AG08396 (cell line): ENCODE data around the gene ZNF611.
"Not testable (repeated sequence)": the region's sequence is repeated elsewhere in the genome, so short reads cannot be mapped to it uniquely, and the experiment has no call there.

Experiments
- DNase-seq: peaks from one replicate; pipeline ENCODE4 v3.0.0; 2012; ENCODE audit warnings: low spot score, mixed read lengths

ZNF611 gene

GRCh38 chr19:52681216-52681615 is 53.6 kb downstream of the ZNF611 start:
- not testable (repeated sequence) for DNase-seq

DNA sequence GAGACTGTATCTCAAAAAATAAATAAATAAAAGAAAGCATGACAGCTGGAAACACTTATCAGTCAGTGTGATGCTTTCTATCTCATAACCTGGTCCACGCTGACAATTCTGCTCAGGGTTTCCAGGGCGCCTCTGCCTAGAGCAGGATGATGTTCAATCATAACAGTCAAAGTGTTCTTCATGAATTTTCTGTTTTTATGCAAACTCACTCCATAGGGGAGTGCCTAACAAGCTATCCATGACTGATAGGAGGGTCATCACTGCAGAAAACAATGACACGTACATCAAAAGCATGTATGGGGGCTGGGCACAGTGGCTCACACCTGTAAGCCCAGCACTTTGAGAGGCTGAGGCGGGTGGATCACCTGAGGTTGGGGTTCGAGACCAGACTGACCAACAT is 55.2 kb downstream of the ZNF611 start:
- DNase-seq = peak; percentile 8

DNA sequence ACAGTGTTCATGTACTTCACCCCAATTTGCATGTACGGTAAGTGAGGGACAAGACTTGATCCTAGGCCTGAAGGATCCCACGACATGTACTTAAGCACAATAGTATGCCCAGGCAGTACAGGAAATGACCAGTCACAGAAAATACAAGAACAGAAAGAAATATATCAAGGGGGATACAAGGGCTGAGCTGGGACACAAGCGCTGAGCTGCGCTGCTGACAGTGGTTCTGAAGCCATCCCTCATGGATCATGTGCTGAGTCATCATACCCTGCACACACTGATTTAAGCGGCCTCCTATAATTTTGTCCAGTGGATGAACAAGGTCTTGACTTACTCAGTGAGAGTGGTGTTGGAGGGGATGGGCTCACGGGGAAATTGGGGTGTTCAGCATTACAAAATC is 59.6 kb downstream of the ZNF611 start:
- not testable (repeated sequence) for DNase-seq

DNA sequence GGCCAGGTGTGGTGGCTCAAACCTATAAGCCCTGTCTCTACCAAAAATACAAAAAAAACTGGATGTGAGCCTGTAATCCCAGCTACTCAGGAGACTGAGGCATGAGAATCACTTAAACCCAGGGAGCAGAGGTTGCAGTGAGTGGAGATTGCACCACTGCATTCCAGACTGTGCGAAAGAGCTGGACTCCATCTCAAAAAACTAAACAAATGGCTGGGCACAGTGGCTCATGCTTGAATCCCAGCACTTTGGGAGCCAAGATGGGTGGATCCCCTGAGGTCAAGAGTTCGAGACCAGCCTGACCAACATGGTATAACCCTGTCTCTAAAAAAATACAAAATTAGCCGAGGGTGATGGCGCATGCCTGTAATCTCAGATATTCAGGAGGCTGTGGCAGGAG is 61.8 kb downstream of the ZNF611 start:
- no peak for DNase-seq

GRCh38 chr19:52670046-52670445 is 64.8 kb downstream of the ZNF611 start:
- no peak for DNase-seq

DNA sequence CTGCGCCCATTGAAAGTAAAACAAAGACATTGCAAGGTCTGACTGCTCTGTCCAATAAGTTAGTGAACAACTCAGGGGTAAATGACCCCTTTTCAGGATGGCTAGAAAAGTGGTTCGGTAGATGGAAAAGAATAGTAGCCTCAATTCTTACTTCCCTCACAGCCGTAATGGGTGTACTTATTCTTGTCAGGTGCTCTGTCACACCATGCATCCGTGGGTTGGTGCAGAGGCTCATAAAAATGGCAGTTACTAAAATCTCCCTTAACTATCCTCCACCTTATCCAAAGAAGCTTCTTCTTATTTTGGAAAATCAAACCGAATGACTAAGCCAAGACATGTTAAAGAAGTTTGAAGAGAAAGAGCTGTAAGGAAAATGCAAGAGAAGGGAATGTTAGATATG is 65.3 kb downstream of the ZNF611 start:
- DNase-seq = no peak

GRCh38 chr19:52667972-52668371 is 66.9 kb downstream of the ZNF611 start:
- no peak for DNase-seq

DNA sequence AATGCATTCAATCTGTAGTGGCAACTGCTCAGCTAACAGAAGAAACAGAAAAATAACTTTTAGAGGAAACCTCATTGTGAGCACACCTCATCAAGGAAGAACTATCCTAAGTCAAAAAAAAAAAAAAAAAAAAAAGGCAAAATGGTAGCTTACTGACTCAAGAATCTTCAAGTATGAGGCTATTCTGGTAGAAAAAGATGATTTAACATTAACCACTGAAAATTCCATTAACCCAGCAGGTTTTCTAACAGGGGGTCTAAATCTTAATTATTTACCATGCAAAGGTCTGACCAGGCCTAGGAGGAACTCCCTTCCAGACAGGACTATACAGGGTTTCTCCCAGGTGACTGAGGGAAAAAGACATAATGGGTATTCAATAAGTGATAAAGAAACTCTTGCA is 68.3 kb downstream of the ZNF611 start:
- DNase-seq = no peak

DNA sequence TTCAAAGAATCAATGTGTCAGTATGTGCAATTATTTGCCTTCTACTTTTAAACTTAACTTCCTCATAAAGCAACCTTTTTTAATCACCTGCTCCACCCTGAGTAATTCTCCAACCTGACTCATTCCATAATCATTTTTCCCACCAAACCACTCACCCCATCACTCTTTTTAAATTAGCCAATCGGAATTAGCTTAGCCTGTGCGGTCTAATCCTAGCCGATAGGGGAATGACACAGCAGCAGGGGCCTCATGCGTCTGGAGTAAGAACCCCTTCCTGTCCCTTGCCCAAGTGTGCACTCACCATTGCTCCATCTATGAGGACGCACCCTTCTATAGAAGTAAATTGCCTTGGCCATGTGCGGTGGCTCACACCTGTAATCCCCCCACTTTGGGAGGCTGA is 69.3 kb downstream of the ZNF611 start:
- DNase-seq = no peak

GRCh38 chr19:52665027-52665426 is 69.8 kb downstream of the ZNF611 start:
- no peak for DNase-seq

- DNase-seq = no peak
Observed at GRCh38 chr19:52664461-52664860, 70.4 kb downstream of the ZNF611 start.

GRCh38 chr19:52662631-52663030 is 72.2 kb downstream of the ZNF611 start:
- DNase-seq = no peak

DNA sequence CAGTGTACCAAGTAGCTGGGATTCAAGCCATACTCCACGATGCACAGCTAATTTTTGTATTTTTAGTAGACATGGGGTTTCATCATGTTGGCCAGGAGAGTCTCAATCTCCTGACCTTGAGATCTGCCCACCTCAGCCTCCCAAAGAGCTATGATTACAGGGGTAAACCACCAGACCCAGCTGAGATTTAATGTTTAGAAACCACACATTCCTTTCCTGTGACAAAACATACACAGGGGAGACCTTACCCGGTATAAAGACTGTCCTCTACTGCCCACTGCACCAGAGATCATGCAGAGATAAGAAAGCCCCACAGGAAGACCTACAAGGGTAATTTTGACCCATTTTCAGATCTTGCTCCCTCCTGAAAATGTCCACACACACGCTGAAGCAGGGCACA is 73.9 kb downstream of the ZNF611 start:
- no peak for DNase-seq

- DNase-seq = no peak
Observed at GRCh38 chr19:52659013-52659412, 75.8 kb downstream of the ZNF611 start.

DNA sequence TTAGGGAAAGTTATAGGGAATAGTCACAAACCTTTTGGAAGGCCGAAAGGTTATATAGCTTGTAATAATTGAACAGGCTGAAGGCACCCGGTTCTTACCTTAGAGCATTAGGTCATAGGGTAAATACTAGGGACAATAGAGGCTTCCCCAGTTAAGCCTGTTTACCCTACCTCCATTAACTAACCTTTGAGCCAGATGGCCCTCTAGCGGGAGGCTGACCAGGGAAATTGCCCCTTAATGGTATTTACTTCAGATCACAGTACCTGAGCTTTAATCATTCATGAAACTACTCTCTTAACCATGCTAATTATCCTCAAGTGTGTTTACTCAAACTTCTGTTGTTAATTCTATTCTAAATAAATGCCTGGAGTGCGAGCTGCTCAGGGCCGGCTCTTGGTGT is 76.2 kb downstream of the ZNF611 start:
- no peak for DNase-seq

DNA sequence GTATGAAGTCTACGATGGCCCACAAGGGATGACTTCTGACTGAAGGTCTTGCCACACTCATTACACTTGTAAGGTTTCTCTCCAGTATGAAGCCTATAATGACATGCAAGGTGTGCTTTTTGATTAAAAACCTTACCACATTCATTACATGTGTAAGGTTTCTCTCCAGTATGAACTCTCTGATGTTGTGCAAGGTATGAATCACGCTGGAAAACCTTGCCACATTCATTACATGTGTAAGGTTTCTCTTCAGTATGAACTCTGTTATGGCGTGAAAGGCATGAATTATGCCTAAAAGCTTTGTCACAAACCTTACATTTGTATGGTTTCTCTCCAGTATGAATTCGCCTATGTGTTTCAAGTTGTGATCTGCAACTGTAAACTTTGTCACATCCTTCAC is 81.7 kb downstream of the ZNF611 start:
- DNase-seq = no peak
